HCEC 1CT (cell line): ENCODE measurements around the gene CTSS.
"Not testable (repeated sequence)": the region's sequence is repeated elsewhere in the genome, so short reads cannot be mapped to it uniquely, and the experiment has no call there.

Source experiments
- DNase-seq: peaks from one replicate; pipeline ENCODE4 v3.0.0-alpha.2; 2017

The CTSS gene

GRCh38 chr1:150765296-150765976, at the start of gene CTSS:
TSS of gene CTSS (minus strand) at chr1:150765778. CDS start at chr1:150764763, 1,015 bp downstream.
- peak; percentile 30 for DNase-seq

- DNase-seq, result peak; percentile 73
Measured at GRCh38 chr1:150813028-150813707, 47.6 kb upstream of the CTSS start.

- DNase-seq, result no peak
Measured at GRCh38 chr1:150810958-150811659, 45.5 kb upstream of the CTSS start.

- DNase-seq, result peak; percentile 86
Measured at GRCh38 chr1:150809651-150810050, 44.1 kb upstream of the CTSS start.

- peak; percentile 68 for DNase-seq
Measured at GRCh38 chr1:150808846-150809245, 43.3 kb upstream of the CTSS start.

GRCh38 chr1:150808121-150808520, 42.5 kb upstream of the CTSS start, which contains the start of gene CTSK:
TSS of gene CTSK (minus strand) at chr1:150808260. CDS start at chr1:150806805, 1,455 bp downstream.
- peak; percentile 71 for DNase-seq

GRCh38 chr1:150807249-150808023, 41.9 kb upstream of the CTSS start:
- DNase-seq, result no peak

GRCh38 chr1:150805899-150806298, 40.3 kb upstream of the CTSS start:
- DNase-seq, result no peak

- DNase-seq, result peak; percentile 29
Measured at GRCh38 chr1:150804671-150805070, 39.1 kb upstream of the CTSS start.

GRCh38 chr1:150799089-150799488, 33.5 kb upstream of the CTSS start:
- no peak for DNase-seq

- no peak for DNase-seq
Measured at GRCh38 chr1:150798525-150798924, 32.9 kb upstream of the CTSS start.

- DNase-seq, result no peak
Measured at GRCh38 chr1:150796374-150796773, 30.8 kb upstream of the CTSS start.

GRCh38 chr1:150793778-150794177, 28.2 kb upstream of the CTSS start:
- DNase-seq, result not testable (repeated sequence)

- DNase-seq, result no peak
Measured at GRCh38 chr1:150793221-150793620, 27.6 kb upstream of the CTSS start.

- DNase-seq, result no peak
Measured at GRCh38 chr1:150791585-150791984, 26.0 kb upstream of the CTSS start.

- DNase-seq, result no peak
Measured at GRCh38 chr1:150789396-150789795, 23.8 kb upstream of the CTSS start.

- DNase-seq, result no peak
Measured at GRCh38 chr1:150788946-150789345, 23.4 kb upstream of the CTSS start.

- no peak for DNase-seq
Measured at GRCh38 chr1:150787455-150787854, 21.9 kb upstream of the CTSS start.

- no peak for DNase-seq
Measured at GRCh38 chr1:150780510-150780909, 14.9 kb upstream of the CTSS start.

- no peak for DNase-seq
Measured at GRCh38 chr1:150778409-150778808, 12.8 kb upstream of the CTSS start.

- no peak for DNase-seq
Measured at GRCh38 chr1:150777544-150777943, 12.0 kb upstream of the CTSS start.

- DNase-seq, result not testable (repeated sequence)
Measured at GRCh38 chr1:150775931-150776505, 10.4 kb upstream of the CTSS start.

GRCh38 chr1:150775276-150775675, 9.7 kb upstream of the CTSS start:
- no peak for DNase-seq
